Muscle layer of colon (tissue), 2 donors: ENCODE data around the gene EIF2AK2.
"Not testable (repeated sequence)": the region's sequence is repeated elsewhere in the genome, so short reads cannot be mapped to it uniquely, and the experiment has no call there.

Source experiments
- H3K27ac ChIP-seq: one replicate; pipeline ENCODE4 v1.7.0; 2013; ENCODE audit warnings: low read depth, mild to moderate bottlenecking, low read length, moderate library complexity
- H3K27me3 ChIP-seq, 2 donors: one replicate each; pipeline ENCODE4 v1.7.0; 2013; ENCODE audit warnings: low read length in 2 of 2, mild to moderate bottlenecking in 2 of 2; ENCODE audit not compliant: insufficient read depth in 2 of 2, control insufficient read depth in 1 of 2
- H3K36me3 ChIP-seq: one replicate; pipeline ENCODE4 v1.7.0; 2013; ENCODE audit warnings: mild to moderate bottlenecking, low read length; ENCODE audit not compliant: insufficient read depth
- H3K4me1 ChIP-seq: one replicate; pipeline ENCODE4 v1.7.0; 2013; ENCODE audit warnings: mild to moderate bottlenecking, low read length; ENCODE audit not compliant: insufficient read depth
- H3K4me3 ChIP-seq, 2 donors: one replicate each; pipeline ENCODE4 v1.7.0; 2013; ENCODE audit warnings: low read length in 2 of 2, low read depth in 1 of 2, mild to moderate bottlenecking in 1 of 2, moderate library complexity in 1 of 2
- H3K9ac ChIP-seq: one replicate; pipeline ENCODE4 v1.7.0; 2013; ENCODE audit warnings: low read length
- H3K9me3 ChIP-seq: one replicate; pipeline ENCODE4 v1.7.0; 2013; ENCODE audit warnings: mild to moderate bottlenecking, low read length
- donor health status: abdominal sarcoma.
- donor health status: Adenocarcinoma of cecum.

EIF2AK2 gene

DNA sequence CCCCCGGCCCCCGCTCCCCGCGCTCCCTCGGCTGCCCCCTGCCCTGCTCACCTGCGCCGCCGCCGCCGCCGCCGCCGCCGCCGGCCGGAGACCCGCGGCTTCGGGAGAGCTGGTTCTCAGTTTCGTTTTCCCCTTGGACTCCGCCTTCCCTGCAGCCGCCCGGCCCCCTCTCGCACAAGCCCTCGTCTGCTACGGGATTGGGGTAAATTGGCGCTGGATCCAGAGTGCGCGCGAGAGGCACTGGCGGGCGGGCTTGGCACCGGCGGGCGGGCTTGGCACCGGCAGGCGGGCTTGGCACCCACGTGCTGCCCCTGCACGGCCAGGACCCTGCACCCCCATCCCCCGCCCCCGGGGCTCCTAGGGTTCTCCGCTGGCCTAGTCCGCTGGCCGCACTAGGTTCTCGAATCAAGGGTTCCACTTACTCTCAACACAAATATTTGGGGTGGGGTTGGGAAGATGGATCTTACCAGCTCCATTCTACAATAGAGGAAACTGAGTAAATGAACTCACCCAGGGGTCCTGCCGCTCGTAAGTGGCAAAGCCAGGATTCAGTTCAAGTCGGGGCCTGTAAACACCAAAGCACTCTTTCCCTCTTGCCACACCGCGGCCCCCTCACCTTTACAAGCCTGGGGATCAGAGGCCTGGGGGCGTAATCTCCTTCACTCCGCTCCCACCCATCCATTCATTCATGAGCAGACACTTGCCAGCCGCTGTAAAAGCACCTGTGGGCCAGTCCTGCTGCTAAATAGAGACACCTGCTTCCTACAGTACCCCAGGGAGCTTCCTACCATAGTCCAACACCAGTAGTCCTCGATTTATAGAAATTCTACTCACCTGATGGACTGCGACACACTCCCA, at the start of gene EIF2AK2:
EIF2AK2 (minus strand) TSS at position 124 of the 858 bp plus-strand sequence. CDS start 9,174 bp downstream, outside the sequence.
- H3K9me3 ChIP-seq: no peaks in the 10 kb centered on the region
- no peaks in the 10 kb centered on the region for H3K27me3 ChIP-seq
- peak within 1 kb of the TSS; percentile 80 for H3K27ac ChIP-seq
- H3K4me3 ChIP-seq: peak within 1 kb of the TSS; percentile 75 to 87
- H3K4me1 ChIP-seq: peaks cover 18% of the 10 kb centered on the region
- peak within 1 kb of the TSS; percentile 54 for H3K9ac ChIP-seq
- peaks cover 5% of the 10 kb centered on the region for H3K36me3 ChIP-seq

DNA sequence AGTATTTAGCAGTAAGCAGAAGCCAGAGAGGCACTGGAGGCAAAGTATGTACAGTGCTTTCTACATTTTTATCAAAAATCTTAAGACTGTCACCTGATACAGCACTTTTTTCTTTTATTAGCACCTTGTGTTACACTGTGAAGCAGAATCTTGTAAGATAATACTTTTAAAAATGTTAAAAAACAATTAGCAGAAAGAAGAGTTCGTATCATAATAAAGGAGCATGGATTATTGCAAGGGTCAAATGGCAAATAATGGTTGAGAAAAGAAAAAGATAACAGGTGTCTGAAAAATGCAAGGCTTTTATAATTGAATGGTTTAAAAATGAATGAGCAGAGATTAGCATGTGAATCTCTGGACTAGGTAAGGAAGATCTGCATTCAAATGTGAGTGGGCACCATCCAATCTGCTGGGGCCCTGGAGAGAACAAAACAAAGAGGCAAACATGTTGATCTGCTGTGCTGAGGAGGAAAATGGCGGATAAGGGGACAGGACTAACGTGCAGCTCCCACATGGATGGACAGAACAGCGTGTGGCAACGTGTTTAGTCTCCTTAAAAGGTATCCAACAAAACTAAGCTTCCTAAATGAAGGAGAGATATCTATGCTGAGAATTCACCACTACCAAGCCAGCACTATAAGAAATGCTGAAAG, 49.0 kb upstream of the EIF2AK2 start:
- Histone ChIP-seq H3K27ac (no peak overlapping the region), H3K9me3 (peaks cover 12% of the 10 kb centered on the region), H3K4me3 (no peak overlapping the region), H3K27me3 (no peaks in the 10 kb centered on the region), H3K36me3 (peaks cover 66% of the 10 kb centered on the region), H3K4me1 (no peaks in the 10 kb centered on the region), H3K9ac (no peak overlapping the region)

DNA sequence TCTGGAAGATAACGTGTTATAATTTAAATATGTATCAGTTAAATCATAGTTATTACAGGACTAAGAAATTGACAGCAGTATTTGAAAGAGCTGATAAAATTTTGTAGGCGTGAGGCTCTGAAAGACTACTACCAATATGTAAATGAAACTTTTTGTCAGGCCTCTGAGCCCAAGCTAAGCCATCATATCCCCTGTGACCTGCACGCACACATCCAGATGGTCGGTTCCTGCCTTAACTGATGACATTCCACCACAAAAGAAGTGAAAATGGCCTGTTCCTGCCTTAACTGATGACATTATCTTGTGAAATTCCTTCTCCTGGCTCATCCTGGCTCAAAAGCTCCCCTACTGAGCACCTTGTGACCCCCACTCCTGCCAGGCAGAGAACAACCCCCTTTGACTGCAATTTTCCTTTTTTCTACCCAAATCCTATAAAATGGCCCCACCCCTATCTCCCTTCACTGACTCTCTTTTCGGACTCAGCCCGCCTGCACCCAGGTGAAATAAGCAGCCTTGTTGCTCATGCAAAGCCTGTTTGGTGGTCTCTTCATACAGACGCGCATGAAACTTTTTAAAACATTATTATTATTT, 48.4 kb upstream of the EIF2AK2 start:
- H3K9ac ChIP-seq, H3K4me3 ChIP-seq, H3K27ac ChIP-seq, H3K4me1 ChIP-seq, H3K27me3 ChIP-seq: not testable (repeated sequence)
- Histone ChIP-seq H3K36me3 (peaks cover 66% of the 10 kb centered on the region), H3K9me3 (peaks cover 12% of the 10 kb centered on the region)

DNA sequence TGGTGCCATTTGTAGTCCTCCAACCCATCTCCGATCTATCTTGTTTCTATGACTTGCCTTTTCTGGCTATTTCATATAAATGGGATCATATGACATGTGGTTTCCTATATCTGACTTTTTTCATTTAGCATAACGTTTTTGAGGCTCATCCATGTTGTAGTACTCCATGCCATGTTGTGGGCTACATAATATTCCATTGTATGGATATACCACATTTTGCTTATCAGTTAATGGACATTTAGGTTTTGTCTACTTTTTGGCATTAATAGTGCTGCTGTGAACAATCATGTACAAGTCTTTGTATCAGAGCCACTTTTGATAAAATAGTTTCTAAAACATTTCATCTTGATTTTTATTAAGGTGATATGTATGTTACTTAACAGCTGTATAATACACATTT, 46.9 kb upstream of the EIF2AK2 start:
- Histone ChIP-seq H3K27ac (no peak overlapping the region), H3K36me3 (peaks cover 52% of the 10 kb centered on the region), H3K4me1 (no peaks in the 10 kb centered on the region), H3K9ac (no peak overlapping the region), H3K4me3 (no peak overlapping the region), H3K9me3 (peaks cover 6% of the 10 kb centered on the region), H3K27me3 (no peaks in the 10 kb centered on the region)

DNA sequence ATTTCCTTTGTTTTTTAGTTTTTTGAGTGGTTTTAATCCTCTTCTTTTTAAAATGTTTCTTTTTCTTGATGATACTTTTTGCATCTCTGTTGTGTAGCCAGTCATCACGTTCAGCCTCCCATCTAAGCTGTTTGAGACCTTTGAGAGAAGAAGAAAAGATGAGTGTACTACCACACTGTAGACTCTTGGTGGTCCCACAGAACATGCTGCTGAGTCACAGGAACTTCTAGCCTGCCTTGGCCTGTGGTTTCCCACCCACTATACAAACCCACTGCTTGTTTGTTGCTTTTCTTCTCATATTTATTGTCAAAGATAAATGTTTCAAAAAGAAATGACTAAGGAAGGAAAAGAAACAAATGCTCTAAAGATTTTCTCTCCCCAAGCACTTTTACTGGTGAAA, 45.0 kb upstream of the EIF2AK2 start:
- peaks cover 6% of the 10 kb centered on the region for H3K9me3 ChIP-seq
- no peak overlapping the region for H3K9ac ChIP-seq
- no peaks in the 10 kb centered on the region for H3K27me3 ChIP-seq
- peaks cover 41% of the 10 kb centered on the region for H3K36me3 ChIP-seq
- H3K4me3 ChIP-seq: no peak overlapping the region
- peaks cover 11% of the 10 kb centered on the region for H3K4me1 ChIP-seq
- H3K27ac ChIP-seq: no peak overlapping the region

DNA sequence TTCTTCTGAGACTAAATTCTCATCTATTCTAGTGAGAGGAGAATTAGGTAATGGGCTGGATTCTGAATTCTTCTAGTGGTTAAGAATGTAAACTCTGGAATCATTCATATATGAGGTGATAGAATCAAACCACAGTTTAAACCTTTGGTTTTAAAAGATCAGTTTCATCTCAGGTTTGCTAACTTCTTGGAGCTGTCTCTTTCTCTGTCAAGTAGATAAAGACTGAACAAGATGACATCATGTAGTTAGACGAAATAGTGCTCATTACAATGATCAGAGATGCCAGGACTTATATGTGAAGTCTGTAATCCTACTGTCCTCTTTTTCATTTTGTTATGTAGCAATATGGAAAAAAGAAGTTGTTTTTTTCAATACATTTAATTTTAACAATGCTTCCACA, 44.4 kb upstream of the EIF2AK2 start:
- Histone ChIP-seq H3K9me3 (peaks cover 4% of the 10 kb centered on the region), H3K27me3 (no peaks in the 10 kb centered on the region), H3K27ac (no peak overlapping the region), H3K36me3 (peaks cover 36% of the 10 kb centered on the region), H3K4me3 (no peak overlapping the region), H3K9ac (no peak overlapping the region), H3K4me1 (peaks cover 11% of the 10 kb centered on the region)

DNA sequence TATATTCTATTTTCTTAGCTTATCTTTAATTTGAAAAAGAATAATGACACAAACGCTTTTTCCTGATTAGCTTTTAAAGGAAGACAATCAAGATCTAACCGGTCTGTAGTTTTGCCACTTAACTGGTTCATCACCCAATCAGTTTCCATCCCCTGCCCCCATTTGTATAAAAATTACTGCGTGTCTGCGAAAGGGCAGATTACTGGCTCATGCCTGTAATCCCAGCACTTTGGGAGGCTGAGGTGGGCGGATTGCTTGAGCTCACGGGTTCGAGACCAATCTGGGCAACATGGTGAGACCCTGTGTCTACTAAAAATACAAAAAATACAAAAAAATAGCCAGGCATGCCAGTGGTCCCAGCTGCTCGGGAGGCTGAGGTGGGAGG, 41.9 kb upstream of the EIF2AK2 start:
- H3K27ac ChIP-seq: no peak overlapping the region
- H3K36me3 ChIP-seq: peaks cover 26% of the 10 kb centered on the region
- H3K4me1 ChIP-seq: peaks cover 15% of the 10 kb centered on the region
- H3K27me3 ChIP-seq: no peaks in the 10 kb centered on the region
- no peak overlapping the region for H3K9ac ChIP-seq
- no peak overlapping the region for H3K4me3 ChIP-seq
- no peaks in the 10 kb centered on the region for H3K9me3 ChIP-seq

DNA sequence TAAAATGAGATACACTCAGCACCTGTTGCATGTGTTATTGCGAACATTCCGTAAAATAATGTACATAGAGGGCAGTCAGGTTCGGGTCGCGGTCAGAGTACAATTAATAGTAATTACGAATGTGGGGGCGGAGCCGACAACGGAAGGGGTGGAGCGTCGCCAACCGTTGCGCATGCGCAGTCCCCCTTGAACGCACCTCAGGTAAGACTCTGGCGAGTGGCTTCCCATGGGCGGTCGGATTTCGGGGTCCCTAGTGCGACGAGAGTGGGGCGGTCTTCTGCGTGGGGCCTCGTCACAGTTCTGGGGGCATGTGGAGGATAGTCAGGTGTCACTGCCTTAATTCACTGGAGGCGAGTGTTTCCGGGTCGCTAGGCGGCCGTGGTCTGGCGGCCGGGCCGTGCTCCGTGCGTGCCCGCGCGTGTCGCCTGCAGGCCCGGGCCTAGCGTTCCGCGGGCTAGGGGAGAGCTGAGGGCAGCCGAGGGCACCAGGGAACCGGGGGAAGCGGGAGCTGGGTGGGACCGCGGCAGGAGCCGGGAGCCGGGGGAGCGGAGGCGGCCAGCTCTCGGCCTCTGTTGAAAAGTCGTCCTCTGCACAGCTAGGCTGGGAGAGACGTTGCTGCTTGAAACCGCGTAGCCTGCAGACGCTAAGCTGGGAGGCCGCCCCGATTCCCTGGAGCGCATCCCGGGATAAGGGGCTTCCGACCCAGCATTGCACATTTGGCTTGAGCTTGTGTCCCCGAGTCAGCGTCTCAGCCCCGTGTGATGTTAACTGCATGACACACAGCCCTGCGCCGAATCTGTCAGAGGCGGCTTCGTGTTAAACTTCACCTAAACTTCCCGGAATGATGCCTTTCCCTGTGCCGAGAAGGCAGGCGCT, 39.8 kb upstream of the EIF2AK2 start, which contains the start of gene CEBPZOS:
CEBPZOS (plus strand) TSS at position 177 of the 876 bp plus-strand sequence. CDS start 3,209 bp downstream, outside the sequence.
- Histone ChIP-seq H3K36me3 (peaks cover 13% of the 10 kb centered on the region), H3K4me1 (peaks cover 15% of the 10 kb centered on the region), H3K27me3 (no peaks in the 10 kb centered on the region), H3K4me3 (peak within 1 kb of the TSS; percentile 45 to 95), H3K9me3 (no peaks in the 10 kb centered on the region), H3K9ac (peak within 1 kb of the TSS; percentile 92), H3K27ac (peak within 1 kb of the TSS; percentile 98)

DNA sequence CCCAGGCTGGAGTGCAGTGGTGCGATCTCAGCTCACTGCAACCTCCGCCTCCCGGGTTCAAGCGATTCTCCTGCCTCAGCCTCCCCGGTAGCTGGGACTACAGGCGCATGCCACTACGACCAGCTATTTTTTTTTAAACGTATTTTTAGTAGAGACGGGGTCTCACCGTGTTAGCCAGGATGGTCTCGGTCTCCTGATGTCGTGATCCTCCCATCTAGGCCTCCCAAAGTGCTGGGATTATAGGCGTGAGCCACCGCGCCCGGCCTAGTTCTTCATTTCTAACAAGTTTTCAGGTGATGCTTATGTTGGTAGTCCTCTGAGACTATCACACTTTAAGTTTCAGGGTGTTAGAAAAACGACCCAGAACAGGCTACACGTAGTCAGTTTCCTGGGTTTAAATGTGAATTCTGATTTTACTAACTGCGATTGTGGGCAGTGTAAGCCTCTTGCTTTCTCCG, 39.1 kb upstream of the EIF2AK2 start:
- H3K4me1 ChIP-seq: peaks cover 15% of the 10 kb centered on the region
- peak overlapping the region; percentile 45 to 95 for H3K4me3 ChIP-seq
- H3K36me3 ChIP-seq, H3K27me3 ChIP-seq, H3K9me3 ChIP-seq: not testable (repeated sequence)
- H3K9ac ChIP-seq: peak overlapping the region; percentile 92
- peak overlapping the region; percentile 98 for H3K27ac ChIP-seq

DNA sequence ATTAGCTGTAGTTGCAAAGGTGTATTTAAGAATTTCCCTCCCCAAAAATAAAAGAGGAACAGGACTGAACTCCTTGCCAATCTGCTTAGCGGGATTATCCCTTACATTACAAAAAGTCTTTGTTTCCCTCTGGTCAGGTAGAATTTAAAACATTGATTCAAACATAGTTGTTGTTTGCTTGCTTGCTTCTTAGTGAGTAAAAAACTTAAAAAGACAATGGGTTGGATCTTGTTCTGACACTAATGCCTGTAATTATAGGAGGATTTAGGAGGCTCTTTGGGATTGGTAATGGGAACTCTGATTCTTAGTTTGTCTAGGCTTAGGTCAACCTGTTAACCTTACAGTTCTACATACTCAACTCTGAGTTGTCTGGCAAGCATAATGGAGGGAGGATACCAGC, 35.8 kb upstream of the EIF2AK2 start:
- H3K27ac ChIP-seq: no peak overlapping the region
- peaks cover 10% of the 10 kb centered on the region for H3K4me1 ChIP-seq
- no peaks in the 10 kb centered on the region for H3K27me3 ChIP-seq
- no peaks in the 10 kb centered on the region for H3K9me3 ChIP-seq
- H3K4me3 ChIP-seq: no peak overlapping the region
- no peak overlapping the region for H3K9ac ChIP-seq
- H3K36me3 ChIP-seq: no peaks in the 10 kb centered on the region

DNA sequence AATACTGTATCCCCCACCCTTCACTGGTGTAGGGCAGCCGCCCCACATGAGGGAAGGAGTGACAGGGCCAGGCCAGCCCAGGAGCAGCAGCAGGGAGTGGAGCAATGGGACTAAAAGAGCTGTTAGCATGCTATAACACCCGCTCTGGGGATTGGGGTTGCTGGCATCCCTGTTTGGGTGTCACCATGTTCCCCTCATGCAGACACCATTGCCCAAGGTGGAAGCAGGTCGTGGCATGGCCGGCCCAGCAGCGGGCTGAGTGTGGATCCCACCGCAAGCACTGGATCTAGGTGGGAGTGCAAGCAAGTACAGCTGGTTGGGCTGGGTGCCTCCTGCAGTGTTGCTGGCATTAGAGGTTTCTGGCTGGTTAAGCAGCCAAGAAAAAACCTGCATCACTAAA, 35.0 kb upstream of the EIF2AK2 start:
- Histone ChIP-seq H3K4me1 (peaks cover 4% of the 10 kb centered on the region), H3K27me3 (no peaks in the 10 kb centered on the region), H3K4me3 (no peak overlapping the region), H3K36me3 (no peaks in the 10 kb centered on the region), H3K9ac (no peak overlapping the region), H3K9me3 (no peaks in the 10 kb centered on the region), H3K27ac (no peak overlapping the region)
